Activated CD4-positive, alpha-beta T cell treated with anti-CD3 and anti-CD28 coated beads, Interleukin-2, amount 10 ng/mL, durations not matched to agents 24 days and 14 days (primary cell): ENCODE measurements around the gene KMO. TPM values are rescaled to one million over a fixed set of nuclear protein-coding genes. Genes with fewer than 3 reads are reported as not detected.

Experiments used
- DNase-seq: peaks from one replicate; pipeline ENCODE4 v3.0.0; 2022
- H3K27ac Mint-ChIP-seq: one replicate; pipeline ENCODE4 v1.8.0; 2022; ENCODE audit warnings: mild to moderate bottlenecking, mixed read lengths
- H3K27me3 Mint-ChIP-seq: one replicate; pipeline ENCODE4 v1.8.0; 2022; ENCODE audit warnings: mixed read lengths
- H3K36me3 Mint-ChIP-seq: one replicate; pipeline ENCODE4 v1.8.0; 2022; ENCODE audit warnings: low read depth, mild to moderate bottlenecking, mixed read lengths
- H3K4me1 Mint-ChIP-seq: one replicate; pipeline ENCODE4 v1.8.0; 2021; ENCODE audit warnings: mixed read lengths
- H3K4me3 Mint-ChIP-seq: one replicate; pipeline ENCODE4 v1.8.0; 2022; ENCODE audit warnings: mild to moderate bottlenecking, moderate library complexity, mixed read lengths
- H3K9me3 Mint-ChIP-seq: one replicate; pipeline ENCODE4 v1.8.0; 2021; ENCODE audit warnings: mixed read lengths
- intact Hi-C: fragments of 100-400 bp; cut with micrococcal nuclease; formaldehyde crosslinking; loops from one replicate; pipeline ENCODE4 v1.15.1; 2023
- total RNA-seq: library from RNA; stranded (reverse); gene quantifications from 2 replicates; pipeline ENCODE4 v1.2.3, GENCODE V29; 2022

The KMO gene
- total RNA-seq, result 0.09 TPM in 1 of 2 replicates, not detected in the other

DNA sequence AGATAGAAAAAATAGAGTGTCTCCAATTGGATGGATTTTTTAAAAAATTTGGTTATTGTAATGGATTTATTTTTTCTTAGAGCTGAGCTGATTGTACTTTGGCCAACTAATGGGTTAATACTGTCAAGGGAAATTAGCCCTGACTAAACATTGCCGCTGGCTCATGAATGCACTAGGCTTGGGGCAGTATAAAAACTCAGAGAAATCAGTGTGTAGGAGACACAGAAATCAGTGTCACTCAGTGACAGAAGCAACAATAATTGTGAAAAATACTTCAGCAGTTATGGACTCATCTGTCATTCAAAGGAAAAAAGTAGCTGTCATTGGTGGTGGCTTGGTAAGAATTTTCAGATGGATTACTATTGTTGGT, at the start of gene KMO:
TSS of gene KMO (plus strand) at position 217 of the 370 bp plus-strand sequence. CDS start at position 284, 67 bp downstream.
- H3K4me3 Mint-ChIP-seq, result peak within 1 kb of the TSS; percentile 89
- peak within 1 kb of the TSS; percentile 86 for H3K27ac Mint-ChIP-seq
- peaks cover 26% of the 10 kb centered on the region for H3K27me3 Mint-ChIP-seq
- H3K4me1 Mint-ChIP-seq, result peaks cover 17% of the 10 kb centered on the region
- no peak for DNase-seq
- H3K36me3 Mint-ChIP-seq, result no peaks in the 10 kb centered on the region
- intact Hi-C loops, result loop anchor here (5.0 kb wide), 1 partner anchor 60 kb away; no protein-coding TSS in a partner anchor
- no peaks in the 10 kb centered on the region for H3K9me3 Mint-ChIP-seq

DNA sequence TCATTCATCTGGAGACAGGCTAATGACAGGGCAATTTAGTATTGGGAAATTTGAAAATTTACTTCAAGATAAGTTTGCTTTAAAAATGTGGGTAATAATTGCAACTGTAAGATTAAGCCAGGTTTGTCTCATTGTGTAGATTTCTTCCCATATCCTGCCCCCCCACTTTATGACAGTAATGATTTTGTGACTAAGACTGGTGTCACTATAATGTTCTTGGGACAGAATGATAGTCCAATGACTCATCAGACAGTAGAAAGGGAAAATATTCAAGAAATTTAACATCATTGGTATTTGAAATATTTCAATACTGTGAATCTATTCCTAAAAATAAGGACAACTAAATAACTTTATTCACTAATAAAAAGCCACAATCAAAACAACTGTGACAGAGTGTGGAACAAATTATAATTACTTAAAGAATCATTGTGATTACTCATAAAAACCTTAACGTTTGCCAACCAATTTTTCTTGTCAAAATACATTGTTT, 49.4 kb upstream of the KMO start:
- intact Hi-C loops, result no loop called here
- H3K36me3 Mint-ChIP-seq, result no peaks in the 10 kb centered on the region
- H3K9me3 Mint-ChIP-seq, result no peaks in the 10 kb centered on the region
- no peaks in the 10 kb centered on the region for H3K4me1 Mint-ChIP-seq
- no peak for DNase-seq
- H3K27ac Mint-ChIP-seq, result no peak overlapping the region
- H3K27me3 Mint-ChIP-seq, result no peaks in the 10 kb centered on the region
- H3K4me3 Mint-ChIP-seq, result no peak overlapping the region

DNA sequence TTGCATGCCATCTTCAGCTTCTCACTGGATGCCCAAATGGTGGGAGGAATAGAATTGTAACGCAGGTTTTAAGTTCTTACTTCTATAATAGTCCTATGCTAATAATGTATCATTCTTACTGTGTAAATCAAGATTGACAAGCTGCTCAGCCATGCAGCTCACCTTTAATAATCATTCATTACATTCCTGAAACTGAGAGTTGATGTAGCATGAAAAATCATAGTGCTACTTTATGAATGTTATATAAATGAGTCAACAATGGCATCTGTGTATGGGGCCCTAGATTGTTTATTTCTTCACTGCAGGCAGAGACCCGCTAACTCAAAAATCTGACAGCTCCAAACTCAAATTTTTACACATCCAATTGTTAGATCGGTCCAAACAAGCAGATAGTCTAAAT, 47.0 kb upstream of the KMO start:
- Mint-ChIP-seq H3K27me3 (no peaks in the 10 kb centered on the region), H3K9me3 (no peaks in the 10 kb centered on the region), H3K36me3 (no peaks in the 10 kb centered on the region), H3K4me1 (no peaks in the 10 kb centered on the region), H3K4me3 (no peak overlapping the region), H3K27ac (no peak overlapping the region)
- intact Hi-C loops, result no loop called here
- DNase-seq, result no peak

DNA sequence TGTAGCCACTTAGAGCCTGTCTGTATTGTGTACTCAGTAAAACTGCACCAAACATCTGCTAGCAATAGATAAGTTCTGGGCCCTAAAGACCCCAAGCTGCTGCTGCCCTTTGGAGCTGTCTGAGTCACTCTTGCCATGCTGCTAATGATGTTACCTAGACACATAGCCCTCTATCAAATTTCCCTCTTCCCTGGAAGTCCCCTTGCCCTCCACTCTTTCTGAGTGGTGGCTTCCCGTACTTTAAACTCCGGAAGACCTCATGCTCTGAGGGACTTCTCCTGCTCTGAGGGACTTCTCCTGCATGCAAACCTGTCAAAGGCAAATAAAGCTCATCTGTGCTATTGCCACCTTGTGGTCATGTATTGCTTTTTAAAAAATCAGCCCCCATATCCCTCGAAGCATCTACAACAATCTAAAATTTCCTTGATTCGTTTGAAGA, 46.6 kb upstream of the KMO start:
- intact Hi-C loops, result no loop called here
- H3K9me3 Mint-ChIP-seq, result no peaks in the 10 kb centered on the region
- no peak for DNase-seq
- no peaks in the 10 kb centered on the region for H3K36me3 Mint-ChIP-seq
- no peaks in the 10 kb centered on the region for H3K4me1 Mint-ChIP-seq
- H3K4me3 Mint-ChIP-seq, result no peak overlapping the region
- H3K27ac Mint-ChIP-seq, result no peak overlapping the region
- H3K27me3 Mint-ChIP-seq, result no peaks in the 10 kb centered on the region

DNA sequence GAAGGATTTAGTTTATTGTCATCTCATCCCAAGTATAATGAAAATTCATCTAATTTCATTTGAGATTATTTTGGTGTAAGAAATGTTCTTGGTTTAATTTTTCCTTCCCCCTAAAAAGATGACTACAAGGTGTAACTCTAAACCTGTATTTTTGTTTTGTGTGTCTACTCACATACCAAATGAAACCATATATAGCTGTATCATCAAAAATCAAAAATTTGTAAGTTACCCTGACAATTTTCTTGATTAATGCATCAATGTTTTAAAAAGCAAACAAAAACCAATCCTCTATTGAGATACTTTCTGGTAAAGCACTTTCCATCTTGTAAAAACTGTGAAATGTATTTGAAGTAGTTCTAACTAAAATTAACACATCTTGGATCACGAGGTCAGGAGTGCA, 43.4 kb upstream of the KMO start:
- Mint-ChIP-seq H3K4me1 (no peaks in the 10 kb centered on the region), H3K4me3 (no peak overlapping the region), H3K36me3 (peaks cover 1% of the 10 kb centered on the region), H3K9me3 (no peaks in the 10 kb centered on the region), H3K27me3 (no peaks in the 10 kb centered on the region), H3K27ac (no peak overlapping the region)
- intact Hi-C loops, result no loop called here
- no peak for DNase-seq

DNA sequence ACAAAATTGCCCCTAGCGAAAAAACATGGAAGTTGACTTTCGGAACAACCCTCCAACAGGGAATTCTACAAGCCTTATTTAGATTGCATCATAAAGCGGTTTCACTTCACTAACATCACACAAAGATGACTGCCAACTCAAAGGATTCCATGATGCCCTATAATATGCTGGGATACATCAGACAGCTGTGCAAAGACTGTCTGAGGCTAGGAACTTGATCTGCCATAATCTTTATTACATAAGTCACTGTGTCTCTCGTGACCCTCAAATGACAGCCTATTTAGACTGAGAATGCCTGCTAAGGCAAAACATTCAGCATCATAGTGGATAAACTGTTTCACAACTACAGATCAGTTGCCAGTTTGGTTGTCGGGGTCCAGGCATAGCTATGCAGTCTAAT, 36.4 kb upstream of the KMO start:
- DNase-seq, result no peak
- intact Hi-C loops, result no loop called here
- Mint-ChIP-seq H3K27ac (no peak overlapping the region), H3K9me3 (no peaks in the 10 kb centered on the region), H3K27me3 (no peaks in the 10 kb centered on the region), H3K4me3 (no peak overlapping the region), H3K4me1 (no peaks in the 10 kb centered on the region), H3K36me3 (peaks cover 38% of the 10 kb centered on the region)

DNA sequence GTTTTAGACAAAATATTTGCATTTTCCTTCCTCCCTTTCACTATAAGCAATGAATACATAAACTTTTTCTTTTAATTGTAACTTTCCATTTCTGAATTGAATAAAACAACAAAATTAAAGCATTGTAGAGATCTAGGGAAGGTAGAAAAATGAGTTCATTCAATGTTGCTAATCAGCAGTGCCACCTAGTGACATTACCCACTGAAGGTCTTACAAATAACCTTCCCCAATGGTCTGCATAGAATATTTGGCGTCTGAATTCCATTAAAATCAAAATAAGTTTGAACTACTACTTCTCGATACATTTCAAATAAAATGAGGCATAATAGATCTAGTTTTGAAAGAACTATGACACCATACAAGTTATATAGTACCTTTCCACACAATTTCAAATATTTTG, 32.3 kb upstream of the KMO start:
- intact Hi-C loops, result no loop called here
- Mint-ChIP-seq H3K27me3 (no peaks in the 10 kb centered on the region), H3K9me3 (no peaks in the 10 kb centered on the region), H3K36me3 (peaks cover 54% of the 10 kb centered on the region), H3K4me3 (no peak overlapping the region), H3K27ac (no peak overlapping the region), H3K4me1 (peaks cover 12% of the 10 kb centered on the region)
- DNase-seq, result no peak

DNA sequence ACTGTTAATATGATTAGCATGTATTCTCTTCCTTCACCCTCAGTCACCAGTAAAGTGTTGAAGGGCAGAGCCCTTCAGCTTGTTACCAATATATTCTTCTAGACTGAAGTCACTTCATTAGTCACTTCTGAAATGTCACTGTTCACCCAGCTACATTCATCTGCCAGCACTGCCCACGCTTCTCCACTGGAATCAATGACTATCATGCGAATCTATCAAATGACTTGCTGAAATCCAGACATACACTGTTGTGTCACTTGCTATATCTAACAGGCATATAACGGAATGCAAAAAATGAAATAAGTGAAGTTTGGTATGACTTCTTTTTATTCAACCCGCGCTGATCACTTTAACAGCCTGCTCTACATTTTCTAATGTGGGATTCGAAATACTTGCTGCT, 28.7 kb upstream of the KMO start:
- H3K9me3 Mint-ChIP-seq, result no peaks in the 10 kb centered on the region
- DNase-seq, result no peak
- H3K27me3 Mint-ChIP-seq, result no peaks in the 10 kb centered on the region
- no peak overlapping the region for H3K4me3 Mint-ChIP-seq
- intact Hi-C loops, result no loop called here
- peaks cover 60% of the 10 kb centered on the region for H3K36me3 Mint-ChIP-seq
- peak overlapping the region; percentile 43 for H3K27ac Mint-ChIP-seq
- H3K4me1 Mint-ChIP-seq, result peaks cover 15% of the 10 kb centered on the region

DNA sequence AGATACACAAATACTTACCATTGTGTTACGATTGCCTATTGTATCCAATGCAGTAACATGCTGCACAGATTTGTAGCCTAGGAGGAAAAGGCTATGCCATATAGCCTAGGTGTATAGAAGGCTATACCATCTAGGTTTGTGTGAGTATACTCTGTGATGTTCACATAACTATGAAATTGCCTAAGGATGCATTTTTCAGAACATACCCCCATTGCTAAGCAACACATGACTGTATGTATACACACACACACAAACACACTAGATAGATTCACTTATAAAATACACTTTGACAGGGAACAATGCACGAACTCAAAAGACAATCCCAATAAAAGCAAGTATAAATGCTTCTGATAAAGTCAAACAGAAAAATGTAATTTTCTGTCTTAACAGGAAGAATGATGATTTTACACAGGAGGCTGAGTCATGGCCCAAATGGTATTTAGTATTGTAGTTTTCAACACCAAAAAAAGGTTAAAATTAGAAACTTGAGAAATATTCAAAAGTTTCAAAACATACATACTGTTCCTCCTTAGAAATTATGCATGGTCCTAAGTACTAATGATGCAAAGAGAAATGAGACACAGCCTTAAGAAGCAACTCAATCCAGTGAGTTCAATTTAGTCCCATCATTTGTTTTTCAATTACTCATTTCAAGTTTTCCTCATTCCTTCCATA, 24.9 kb upstream of the KMO start:
- H3K27ac Mint-ChIP-seq, result no peak overlapping the region

DNA sequence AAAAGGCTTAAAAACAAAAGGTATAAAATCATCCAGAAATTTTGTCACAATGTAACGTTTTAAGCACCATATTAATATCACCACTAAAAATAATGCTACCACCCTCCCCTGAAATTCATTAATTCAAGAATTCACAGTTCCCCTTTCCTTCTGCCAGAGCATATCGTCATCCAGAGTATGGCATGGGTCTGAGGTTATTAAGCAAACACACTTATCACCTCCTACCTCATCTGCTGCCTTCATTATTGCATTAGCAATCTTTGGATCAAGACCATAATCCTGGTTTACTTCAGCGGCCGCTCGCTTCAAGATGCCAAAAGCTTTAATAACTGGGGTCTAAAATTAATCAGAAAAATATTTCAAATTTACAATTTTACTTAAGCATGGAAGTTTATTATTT, 18.8 kb upstream of the KMO start:
- Mint-ChIP-seq H3K9me3 (no peaks in the 10 kb centered on the region), H3K27ac (no peak overlapping the region), H3K27me3 (no peaks in the 10 kb centered on the region), H3K4me1 (peaks cover 21% of the 10 kb centered on the region), H3K36me3 (peaks cover 45% of the 10 kb centered on the region), H3K4me3 (no peak overlapping the region)
- DNase-seq, result no peak
- intact Hi-C loops, result loop anchor here (10.0 kb wide), 1 partner anchor 1741 kb away; the partner anchor contains the start of genes CEP170 and SDCCAG8

More for the DNA sequence above, 24.9 kb upstream of the KMO start:
- peaks cover 64% of the 10 kb centered on the region for H3K36me3 Mint-ChIP-seq
- DNase-seq, result no peak
- no peaks in the 10 kb centered on the region for H3K9me3 Mint-ChIP-seq
- peaks cover 16% of the 10 kb centered on the region for H3K4me1 Mint-ChIP-seq
- H3K4me3 Mint-ChIP-seq, result no peak overlapping the region
- intact Hi-C loops, result no loop called here
- no peaks in the 10 kb centered on the region for H3K27me3 Mint-ChIP-seq

DNA sequence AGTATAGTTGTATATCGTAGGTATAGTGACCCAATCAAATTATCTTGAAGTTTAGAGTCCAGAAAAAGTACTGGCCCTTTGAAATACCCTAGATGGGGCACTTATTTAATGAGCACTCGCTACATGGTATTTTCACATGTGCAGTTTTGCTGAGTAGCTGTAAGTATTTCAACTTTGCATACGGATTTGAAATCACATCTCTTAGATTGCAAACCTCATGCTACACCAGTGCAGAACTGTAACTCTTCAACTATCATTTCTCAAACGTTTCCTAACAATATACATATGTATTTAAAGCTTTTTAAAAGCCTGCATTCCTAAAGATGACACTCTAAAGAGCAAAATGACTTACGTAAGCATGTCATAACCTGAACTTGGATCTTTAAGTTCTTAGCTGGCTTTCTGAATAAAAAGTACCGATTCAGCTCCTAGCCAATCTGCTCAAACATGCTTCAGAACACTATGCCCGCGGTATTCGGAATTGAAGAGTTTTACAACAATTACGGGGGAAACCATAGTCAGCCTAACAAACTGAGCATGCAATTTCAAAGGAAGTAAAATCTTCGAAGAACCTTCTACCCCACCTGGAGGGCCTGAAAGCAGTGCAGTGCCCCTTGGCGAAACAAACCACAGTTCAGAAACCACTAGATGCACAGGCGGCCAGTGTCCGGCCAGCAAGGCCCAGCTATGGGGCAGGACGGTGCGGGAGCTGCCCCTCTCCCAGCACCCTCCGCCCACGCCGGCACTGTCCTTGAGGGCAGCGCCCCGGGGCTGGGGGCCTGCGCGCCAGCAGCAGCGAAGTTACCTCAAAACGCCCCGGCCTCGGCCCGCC, 13.5 kb upstream of the KMO start:
- H3K4me1 Mint-ChIP-seq, result peaks cover 26% of the 10 kb centered on the region
- no peak overlapping the region for H3K4me3 Mint-ChIP-seq
- H3K36me3 Mint-ChIP-seq, result peaks cover 19% of the 10 kb centered on the region
- H3K27me3 Mint-ChIP-seq, result peaks cover 21% of the 10 kb centered on the region
- peak overlapping the region; percentile 87 for H3K27ac Mint-ChIP-seq
- intact Hi-C loops, result loop anchor here (1.0 to 10.0 kb wide), 3 partner anchors 13 to 1736 kb away; partner anchors contain the start of genes CEP170 and SDCCAG8
- no peaks in the 10 kb centered on the region for H3K9me3 Mint-ChIP-seq
- DNase-seq, result no peak

DNA sequence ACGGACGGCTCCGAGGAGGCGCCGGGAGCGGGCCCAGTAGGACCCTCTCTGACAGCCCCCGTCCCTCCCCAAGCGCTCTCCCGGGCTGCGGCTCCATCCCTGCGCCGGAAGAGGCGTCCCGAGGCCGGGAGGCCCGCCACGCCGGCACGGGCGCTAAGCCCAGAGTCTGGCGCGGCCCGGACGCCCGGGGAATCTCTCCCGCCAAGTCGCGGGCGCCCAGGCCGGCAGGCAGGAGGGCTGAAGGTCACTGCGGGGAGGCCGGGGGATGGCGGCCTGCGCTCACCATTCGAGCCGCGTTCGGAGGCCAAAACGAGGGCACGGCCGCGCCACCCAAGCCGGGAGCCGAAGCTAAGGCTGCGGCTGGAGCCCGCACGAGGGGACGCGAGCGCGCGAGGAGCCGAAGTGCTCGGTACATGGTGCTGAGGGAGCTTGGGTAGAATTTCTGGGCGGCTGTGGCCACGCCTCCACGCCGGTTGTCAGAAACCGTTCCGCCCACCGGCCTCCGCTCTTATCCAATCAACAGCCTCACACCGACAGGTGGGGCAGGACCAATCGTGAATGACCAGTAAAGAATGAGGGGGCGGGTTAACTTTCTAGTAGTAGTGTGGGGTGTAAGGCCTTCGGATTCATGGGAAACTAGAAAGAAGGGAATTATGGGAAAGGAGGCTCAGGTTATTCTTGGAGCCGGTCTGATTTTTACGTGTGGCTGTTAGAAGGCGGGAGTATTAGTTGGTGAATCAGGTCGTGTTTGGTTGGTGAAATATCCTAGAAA, 12.7 kb upstream of the KMO start, which contains the start of gene FH:
TSS of gene FH (minus strand) at position 448 of the 772 bp plus-strand sequence. CDS start at position 415, 33 bp downstream.
- Mint-ChIP-seq H3K27me3 (peaks cover 27% of the 10 kb centered on the region), H3K27ac (peak within 1 kb of the TSS; percentile 87), H3K36me3 (peaks cover 15% of the 10 kb centered on the region), H3K4me1 (peaks cover 23% of the 10 kb centered on the region), H3K4me3 (no peak within 1 kb of the TSS), H3K9me3 (no peaks in the 10 kb centered on the region)
- intact Hi-C loops, result loop anchor here (1.0 to 10.0 kb wide), 3 partner anchors 12 to 1735 kb away; partner anchors contain the start of genes CEP170 and SDCCAG8
- peak; percentile 98 for DNase-seq

DNA sequence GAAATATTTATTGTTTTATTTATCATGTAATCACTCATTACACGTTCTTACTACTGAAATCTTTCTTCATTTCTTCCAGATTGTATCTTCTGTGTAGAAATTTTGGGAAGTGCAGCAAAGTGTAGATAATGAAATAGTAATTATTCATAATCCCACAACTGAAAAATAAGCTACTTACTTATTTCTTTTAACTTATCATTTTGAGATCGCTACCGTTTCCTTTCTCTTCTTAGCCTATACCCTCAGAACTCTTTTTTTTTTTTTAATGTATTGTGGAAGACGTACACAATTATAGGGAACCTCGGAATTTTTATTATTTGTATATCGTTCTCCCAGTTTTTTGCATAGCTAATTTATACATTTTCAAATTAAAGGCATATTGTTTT, 12.1 kb upstream of the KMO start:
- Mint-ChIP-seq H3K36me3 (peaks cover 11% of the 10 kb centered on the region), H3K27ac (no peak overlapping the region), H3K4me1 (peaks cover 20% of the 10 kb centered on the region), H3K27me3 (peaks cover 33% of the 10 kb centered on the region), H3K4me3 (no peak overlapping the region), H3K9me3 (no peaks in the 10 kb centered on the region)
- intact Hi-C loops, result no loop called here
- DNase-seq, result no peak
